A549 (cell line): ENCODE results near the gene ATXN10. TPM values are rescaled to one million over a fixed set of nuclear protein-coding genes. Genes with fewer than 3 reads are reported as not detected.

ENCODE experiments used
- ATAC-seq, 2 experiments: fragments of 200-7000 bp in 1 of 2; fragments of >200 bp in 1 of 2; cut with Nextera tagmentation in 1 of 2; cut with Tn5 transposase in 1 of 2; 3 replicates each; pipeline versions ENCODE4 v1.8.0 to v1.9.1; 2018 to 2020; ENCODE audit warnings: mild to moderate bottlenecking in 1 of 2, moderate library complexity in 1 of 2
- CTCF ChIA-PET: fragments of 300-600 bp; sonication (Branson Sonifier 250); formaldehyde crosslinking; extraction: SDS; loops from one replicate; lab custom pipeline; 2021; ENCODE audit warnings: antibody characterized with exemption, inconsistent platforms; lab: Yijun Ruan, JAX
- POLR2A ChIA-PET: fragments of 350-600 bp; formaldehyde crosslinking; extraction: SDS; loops from one replicate; lab custom pipeline; 2021; ENCODE audit warnings: antibody characterized with exemption, inconsistent platforms; lab: Yijun Ruan, JAX
- DNase-seq, 2 experiments: peaks; one replicate each; pipeline versions ENCODE4 v3.0.0 to v3.0.0-alpha.2; 2011 to 2016; ENCODE audit warnings: low read depth in 1 of 2, low spot score in 1 of 2
- FAIRE-seq: peaks from 2 replicates; lab custom pipeline; 2011; peaks lifted over from hg19 to GRCh38; lab: Jason Lieb, UNC
- H3K27ac ChIP-seq, 2 experiments: fragments of >200 bp; sonication (Bioruptor Twin); formaldehyde crosslinking; 3 replicates each; pipeline ENCODE4 v1.5.1; 2016 to 2017
- H3K4me1 ChIP-seq: fragments of >200 bp; sonication (Bioruptor Twin); formaldehyde crosslinking; 3 replicates; pipeline ENCODE4 v1.6.1; 2016
- H3K4me2 ChIP-seq: fragments of >200 bp; sonication (Bioruptor Twin); formaldehyde crosslinking; 3 replicates; pipeline ENCODE4 v1.6.1; 2016
- H3K4me3 ChIP-seq: fragments of >200 bp; sonication (Bioruptor Twin); formaldehyde crosslinking; 3 replicates; pipeline ENCODE4 v1.5.1; 2016
- H3K9me3 ChIP-seq: fragments of >200 bp; sonication (Bioruptor Twin); formaldehyde crosslinking; 3 replicates; pipeline ENCODE4 v1.6.1; 2016
- ATOH8 ChIP-seq: fragments of 250-450 bp; sonication (Bioruptor Pico); IDR thresholded peaks from 2 replicates; pipeline ENCODE4 v1.5.0; 2020; ENCODE audit warnings: low read depth, mild to moderate bottlenecking, moderate library complexity
- CBX8 ChIP-seq: fragments of 200-600 bp; sonication (generic); IDR thresholded peaks from 2 replicates; pipeline ENCODE4 v1.6.1; 2016
- CEBPB ChIP-seq, 2 experiments: fragments of >200 bp in 1 of 2; sonication (Bioruptor Twin) in 1 of 2; formaldehyde crosslinking in 1 of 2; IDR thresholded peaks; 2 replicates each; pipeline ENCODE4 v1.6.1; 2012 to 2016
- CHD2 ChIP-seq: fragments of 150-350 bp; IDR thresholded peaks from 2 replicates; pipeline ENCODE4 v1.6.1; 2014; ENCODE audit warnings: low read length; ENCODE audit not compliant: partially characterized antibody
- EHF ChIP-seq: fragments of 250-450 bp; sonication (Bioruptor Pico); IDR thresholded peaks from 2 replicates; pipeline ENCODE4 v1.5.0; 2020; ENCODE audit warnings: mild to moderate bottlenecking
- EP300 ChIP-seq, 2 experiments: fragments of >200 bp; sonication (Bioruptor Twin); formaldehyde crosslinking; IDR thresholded peaks; 2 replicates in 1 of 2; 3 replicates in 1 of 2; pipeline ENCODE4 v1.6.1; 2016 to 2017
- FOSL2 ChIP-seq, 2 experiments: fragments of 450-650 bp in 1 of 2; fragments of >200 bp in 1 of 2; sonication (Bioruptor Twin) in 1 of 2; formaldehyde crosslinking; IDR thresholded peaks; 2 replicates each; pipeline versions ENCODE4 v1.5.0 to v1.6.1; 2016 to 2020; ENCODE audit warnings: mild to moderate bottlenecking in 1 of 2, moderate library complexity in 1 of 2
- FOXS1 ChIP-seq: fragments of 250-450 bp; sonication (Bioruptor Pico); IDR thresholded peaks from 2 replicates; pipeline ENCODE4 v1.5.0; 2020; ENCODE audit warnings: mild to moderate bottlenecking, moderate library complexity
- GATA3 ChIP-seq: IDR thresholded peaks from 2 replicates; pipeline ENCODE4 v1.6.1; 2012; ENCODE audit warnings: borderline replicate concordance
- HOXA7 ChIP-seq: fragments of 250-450 bp; sonication (Bioruptor Pico); IDR thresholded peaks from 2 replicates; pipeline ENCODE4 v1.5.0; 2020; ENCODE audit warnings: mild to moderate bottlenecking, moderate library complexity
- HOXB13 ChIP-seq: fragments of 250-450 bp; sonication (Bioruptor Pico); IDR thresholded peaks from 2 replicates; pipeline ENCODE4 v1.5.0; 2020; ENCODE audit warnings: low read depth, mild to moderate bottlenecking, moderate library complexity
- HOXB5 ChIP-seq: fragments of 250-450 bp; sonication (Bioruptor Pico); IDR thresholded peaks from 2 replicates; pipeline ENCODE4 v1.5.0; 2020; ENCODE audit warnings: mild to moderate bottlenecking, moderate library complexity
- JUN ChIP-seq, 2 experiments: fragments of >200 bp; sonication (Bioruptor Twin); formaldehyde crosslinking; IDR thresholded peaks; 2 replicates in 1 of 2; 3 replicates in 1 of 2; pipeline ENCODE4 v1.6.1; 2016 to 2017
- KDM1A ChIP-seq: fragments of 200-600 bp; sonication (generic); IDR thresholded peaks from 2 replicates; pipeline ENCODE4 v1.6.1; 2016; ENCODE audit warnings: low read depth, mild to moderate bottlenecking
- NFE2L2 ChIP-seq: fragments of 150-350 bp; conservative IDR thresholded peaks from 2 replicates; pipeline ENCODE4 v1.6.1; 2014; ENCODE audit warnings: low read length
- PBX3 ChIP-seq: IDR thresholded peaks from 2 replicates; pipeline ENCODE4 v1.6.1; 2012
- PHF8 ChIP-seq: fragments of 200-600 bp; sonication (generic); IDR thresholded peaks from 2 replicates; pipeline ENCODE4 v1.6.1; 2016; ENCODE audit warnings: low read depth, mild to moderate bottlenecking, antibody characterized with exemption, moderate library complexity, borderline replicate concordance
- POLR2A ChIP-seq: IDR thresholded peaks from 2 replicates; pipeline ENCODE4 v1.6.1; 2012; ENCODE audit warnings: mild to moderate bottlenecking, low read length
- POLR2AphosphoS2 ChIP-seq: conservative IDR thresholded peaks from 2 replicates; pipeline ENCODE4 v1.6.1; 2012; ENCODE audit warnings: low read length, improper control_type of control experiment, inconsistent platforms
- RFX5 ChIP-seq: fragments of 450-650 bp; IDR thresholded peaks from 2 replicates; pipeline ENCODE4 v1.7.1; 2014; ENCODE audit warnings: antibody characterized with exemption, mild to moderate bottlenecking, moderate library complexity
- TFCP2L1 ChIP-seq: fragments of 250-450 bp; sonication (Bioruptor Pico); IDR thresholded peaks from 2 replicates; pipeline ENCODE4 v1.5.0; 2021; ENCODE audit warnings: mild to moderate bottlenecking
- WGBS: methylation state at CpG from one replicate; pipeline ENCODE4 v1.1.6; 2017; ENCODE audit errors: missing lambda C conversion rate; 5-methylcytosine and 5-hydroxymethylcytosine counted together
- polyA plus RNA-seq, 4 experiments: library from polyadenylated mRNA; depleted of rRNA in 3 of 4; stranded (reverse); fragments of >200 nt; fragmentation: RNase III in 1 of 4; extraction: RNeasy Plus Mini Kit Qiagen cat#74134 plus additional on column Dnase treatment in 1 of 4; gene quantifications; 2 replicates in 3 of 4; 3 replicates in 1 of 4; pipeline ENCODE4 v1.2.3, GENCODE V29; 2011 to 2017
- TF ChIP-seq, protein P1 (sequence below): fragments of >200 bp; sonication (Bioruptor Twin); formaldehyde crosslinking; IDR thresholded peaks from 2 replicates; pipeline ENCODE4 v1.6.1; 2016

Gene ATXN10
- polyA plus RNA-seq, 2 of the 4 experiments (the other 2 are of a cell fraction) = 126 to 281 TPM

DNA sequence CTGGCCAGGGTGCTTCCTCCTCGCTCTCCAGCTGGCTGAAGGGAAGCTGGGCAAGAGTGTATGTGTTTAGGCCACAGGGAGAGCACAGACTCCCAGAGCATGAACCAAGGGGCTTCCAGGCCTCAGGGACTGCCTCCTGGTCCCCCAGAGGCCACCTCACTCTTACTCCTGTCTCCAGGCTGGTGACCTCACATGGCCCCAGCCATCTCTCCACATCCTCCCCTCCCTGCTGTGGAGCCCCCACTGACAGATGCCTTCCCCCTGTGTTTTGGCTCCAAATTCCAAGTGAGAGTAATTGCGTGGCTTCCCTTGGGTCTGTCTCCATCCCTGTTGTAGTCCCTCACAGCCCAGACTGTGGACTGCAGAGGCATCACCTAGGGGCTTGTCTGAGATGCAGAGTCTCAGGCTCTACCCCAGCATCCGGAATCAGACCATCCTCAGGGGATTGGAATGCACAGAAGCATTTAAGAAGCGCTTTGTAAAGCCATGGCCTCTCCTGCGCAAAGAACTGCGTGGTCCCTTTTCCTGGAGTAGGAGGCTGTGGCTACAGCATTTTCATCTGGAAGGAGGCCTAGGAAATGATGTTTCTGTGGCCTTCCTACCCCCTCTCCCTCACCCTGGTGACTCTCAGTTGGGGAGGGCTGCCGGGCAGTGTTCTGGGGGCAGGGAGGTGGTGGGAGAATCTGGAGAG is 91.1 kb downstream of the ATXN10 start (continued):
- TF ChIP-seq FOSL2 (IDR thresholded peaks at IDR 0.05) (no peak), FOSL2 (CRISPR knock-in tag; IDR thresholded peaks at IDR 0.05) (no peak)

DNA sequence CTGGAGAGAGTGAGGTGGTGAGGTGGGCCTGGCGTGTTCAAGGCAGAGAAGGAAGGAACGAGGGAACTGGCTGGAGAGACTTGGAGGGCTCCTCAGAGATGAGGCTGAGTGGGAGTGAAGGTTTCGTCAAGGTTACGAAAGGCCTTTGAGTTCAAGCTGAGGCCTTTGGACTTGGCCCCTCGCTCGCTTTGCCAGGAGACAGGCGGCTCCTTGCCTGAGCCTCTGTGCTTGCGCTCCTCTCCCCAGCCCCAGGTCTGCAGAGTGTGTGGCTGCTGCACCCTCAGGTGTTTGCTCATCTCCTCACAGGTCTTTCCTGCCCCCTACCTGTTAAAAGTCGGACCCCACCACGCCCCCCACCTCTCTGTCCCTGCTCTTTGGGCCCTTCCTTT is 91.6 kb downstream of the ATXN10 start:
- ATAC-seq (peak; percentile 30 to 53; a peak in 3 of 6 replicates), DNase-seq (no peak), FAIRE-seq (no peak)
- 87% methylated on average over 10 of the region's 10 CpGs for WGBS
- Histone ChIP-seq H3K4me3 (no peak overlapping the region), H3K4me1 (peaks cover 34% of the 10 kb centered on the region), H3K27ac (peak overlapping the region in 1 of 2 experiments; percentile 71; a peak in 3 of 6 replicates), H3K4me2 (no peak overlapping the region), H3K9me3 (no peaks in the 10 kb centered on the region)
- CTCF ChIA-PET = no interaction called here
- no peak for TF ChIP-seq PBX3
- no peak for TF ChIP-seq EP300 (IDR thresholded peaks at IDR 0.05)
- TF ChIP-seq HOXB13 (CRISPR knock-in tag) = no peak
- no peak for TF ChIP-seq CEBPB (IDR thresholded peaks at IDR 0.05)
- no peak for TF ChIP-seq EHF (CRISPR knock-in tag)
- no peak for TF ChIP-seq PHF8
- no peak for TF ChIP-seq JUN (IDR thresholded peaks at IDR 0.05)
- no peak for TF ChIP-seq HOXB5 (CRISPR knock-in tag)
- TF ChIP-seq RFX5 = no peak
- TF ChIP-seq KDM1A = no peak
- POLR2A ChIA-PET = no interaction called here

DNA sequence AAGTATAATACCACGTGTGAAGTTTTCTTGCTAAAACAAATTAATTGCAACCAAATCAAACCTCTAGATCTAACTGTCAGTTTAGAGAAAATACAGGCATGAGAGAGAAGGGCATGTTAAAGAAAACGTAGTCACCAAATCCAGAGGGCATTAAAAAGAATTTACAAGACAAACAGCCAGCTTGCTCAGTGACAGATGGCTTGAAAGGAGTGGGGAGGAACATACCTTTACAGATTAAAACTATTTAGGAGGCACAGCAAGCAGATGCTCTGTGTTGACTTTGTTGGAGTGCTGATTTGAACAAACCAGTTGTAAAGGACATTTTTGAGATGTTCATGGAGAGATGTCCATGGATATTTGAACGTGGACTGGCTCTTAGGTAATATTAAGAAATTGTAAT is 96.9 kb downstream of the ATXN10 start:
- Histone ChIP-seq H3K9me3 (0 out of 3 replicates have a peak, but pooled peaks cover 4% of the 10 kb centered on the region), H3K4me3 (no peak overlapping the region), H3K4me2 (no peak overlapping the region), H3K27ac (no peak overlapping the region), H3K4me1 (peaks cover 24% of the 10 kb centered on the region; the same call in 2 of the 3 replicates)
- FAIRE-seq = no peak
- 87% methylated on average over 3 of the region's 3 CpGs for WGBS
- ChIA-PET POLR2A (no interaction called here), CTCF (interaction anchor here (0.7 kb wide), 1 partner anchor 45 kb away, joined by 3 read pairs; no protein-coding TSS in a partner anchor)
- TF ChIP-seq POLR2A (no peak), POLR2AphosphoS2 (no peak), HOXA7 (CRISPR knock-in tag) (no peak), ATOH8 (no peak), GATA3 (no peak)
- TF ChIP-seq, protein P1, sequence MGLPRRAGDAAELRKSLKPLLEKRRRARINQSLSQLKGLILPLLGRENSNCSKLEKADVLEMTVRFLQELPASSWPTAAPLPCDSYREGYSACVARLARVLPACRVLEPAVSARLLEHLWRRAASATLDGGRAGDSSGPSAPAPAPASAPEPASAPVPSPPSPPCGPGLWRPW = no peak
- DNase-seq = no peak
- ATAC-seq = no peak

- ChIA-PET CTCF (interaction anchor here (1.2 to 1.3 kb wide), 2 partner anchors 191 to 196 kb away, joined by 3 to 4 read pairs; no protein-coding TSS in a partner anchor), POLR2A (no interaction called here)
- TF ChIP-seq KDM1A (no peak), FOSL2 (IDR thresholded peaks at IDR 0.05) (no peak), FOSL2 (CRISPR knock-in tag; IDR thresholded peaks at IDR 0.05) (no peak), CHD2 (no peak), FOXS1 (CRISPR knock-in tag) (no peak), NFE2L2 (no peak), POLR2AphosphoS2 (no peak), TFCP2L1 (CRISPR knock-in tag) (no peak), CBX8 (no peak)
- Histone ChIP-seq H3K4me2 (no peak overlapping the region), H3K4me3 (no peak overlapping the region), H3K9me3 (0 out of 3 replicates have a peak, but pooled peaks cover 4% of the 10 kb centered on the region), H3K27ac (peak overlapping the region in 1 of 2 experiments; percentile 49; a peak in 2 of 6 replicates), H3K4me1 (peaks cover 16% of the 10 kb centered on the region; the same call in 2 of the 3 replicates)
- DNase-seq (no peak), FAIRE-seq (no peak), ATAC-seq (no peak)
- WGBS = 77% methylated on average over 3 of the region's 3 CpGs
These were observed 98.1 kb downstream of the ATXN10 start for GRCh38 chr22:45769569-45770210.
